Measurements from ENCODE around the gene FABP3. TPM values are rescaled to one million over a fixed set of nuclear protein-coding genes. Genes with fewer than 3 reads are reported as not detected.

Gene FABP3
- total RNA-seq, 2 donors from 2014 or later: 19.2 to 28.6 TPM

DNA sequence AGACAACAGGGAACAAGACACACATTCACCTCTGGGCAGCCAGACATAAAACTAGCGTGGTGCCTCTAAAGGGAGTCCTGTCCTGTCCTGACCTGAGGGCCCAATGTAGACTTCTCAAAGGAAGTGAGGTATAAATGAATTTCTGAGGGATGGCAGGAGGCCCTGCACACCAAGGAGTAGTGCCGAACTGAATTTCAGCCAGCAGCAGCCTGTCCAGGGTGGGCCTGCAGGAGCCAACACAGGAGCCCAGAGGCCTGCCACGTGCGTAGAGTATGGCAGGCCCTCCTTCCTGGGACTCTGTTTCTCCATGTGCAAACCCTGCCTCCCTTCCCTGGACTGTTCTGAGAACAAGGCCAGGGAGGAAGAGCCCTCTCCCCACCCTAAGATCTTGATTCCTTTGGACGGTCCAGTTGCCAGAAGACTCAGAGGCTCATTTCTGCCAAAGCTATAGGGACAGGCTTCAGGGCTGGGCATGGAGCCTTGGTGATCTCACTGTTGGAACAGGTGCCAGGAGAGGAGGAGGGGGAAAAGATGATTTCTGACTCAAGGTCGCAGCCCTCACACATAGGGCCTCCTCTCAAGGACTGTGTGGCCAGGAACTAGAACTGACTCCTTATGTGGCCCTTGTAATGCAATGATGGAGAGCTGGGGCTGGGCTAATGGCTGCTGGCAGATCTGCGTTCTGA lies 1.8 kb upstream of the FABP3 start:
- no peaks in the 10 kb centered on the region for H3K36me3 ChIP-seq
- no peaks in the 10 kb centered on the region for H3K27me3 ChIP-seq (replicated peaks; ENCODE audit: insufficient read depth)
- H3K9me3 ChIP-seq: no peaks in the 10 kb centered on the region
- DNase-seq (ENCODE audit: low spot score): peak; percentile 47
- TF ChIP-seq, protein P1, sequence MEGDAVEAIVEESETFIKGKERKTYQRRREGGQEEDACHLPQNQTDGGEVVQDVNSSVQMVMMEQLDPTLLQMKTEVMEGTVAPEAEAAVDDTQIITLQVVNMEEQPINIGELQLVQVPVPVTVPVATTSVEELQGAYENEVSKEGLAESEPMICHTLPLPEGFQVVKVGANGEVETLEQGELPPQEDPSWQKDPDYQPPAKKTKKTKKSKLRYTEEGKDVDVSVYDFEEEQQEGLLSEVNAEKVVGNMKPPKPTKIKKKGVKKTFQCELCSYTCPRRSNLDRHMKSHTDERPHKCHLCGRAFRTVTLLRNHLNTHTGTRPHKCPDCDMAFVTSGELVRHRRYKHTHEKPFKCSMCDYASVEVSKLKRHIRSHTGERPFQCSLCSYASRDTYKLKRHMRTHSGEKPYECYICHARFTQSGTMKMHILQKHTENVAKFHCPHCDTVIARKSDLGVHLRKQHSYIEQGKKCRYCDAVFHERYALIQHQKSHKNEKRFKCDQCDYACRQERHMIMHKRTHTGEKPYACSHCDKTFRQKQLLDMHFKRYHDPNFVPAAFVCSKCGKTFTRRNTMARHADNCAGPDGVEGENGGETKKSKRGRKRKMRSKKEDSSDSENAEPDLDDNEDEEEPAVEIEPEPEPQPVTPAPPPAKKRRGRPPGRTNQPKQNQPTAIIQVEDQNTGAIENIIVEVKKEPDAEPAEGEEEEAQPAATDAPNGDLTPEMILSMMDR (IDR thresholded peaks at IDR 0.05): no peak
- no peak overlapping the region for H3K4me3 ChIP-seq
- ATAC-seq (ENCODE audit: insufficient number of reproducible peaks, low FRiP score, low read depth): peak; percentile 34
- peaks cover 24 to 64% of the 10 kb centered on the region in 2 donors for H3K4me1 ChIP-seq (ENCODE audit: control insufficient read depth in 1 of 2, low read depth in 2 of 2)
- H3K27ac ChIP-seq: peak overlapping the region; percentile 88 to 94

DNA sequence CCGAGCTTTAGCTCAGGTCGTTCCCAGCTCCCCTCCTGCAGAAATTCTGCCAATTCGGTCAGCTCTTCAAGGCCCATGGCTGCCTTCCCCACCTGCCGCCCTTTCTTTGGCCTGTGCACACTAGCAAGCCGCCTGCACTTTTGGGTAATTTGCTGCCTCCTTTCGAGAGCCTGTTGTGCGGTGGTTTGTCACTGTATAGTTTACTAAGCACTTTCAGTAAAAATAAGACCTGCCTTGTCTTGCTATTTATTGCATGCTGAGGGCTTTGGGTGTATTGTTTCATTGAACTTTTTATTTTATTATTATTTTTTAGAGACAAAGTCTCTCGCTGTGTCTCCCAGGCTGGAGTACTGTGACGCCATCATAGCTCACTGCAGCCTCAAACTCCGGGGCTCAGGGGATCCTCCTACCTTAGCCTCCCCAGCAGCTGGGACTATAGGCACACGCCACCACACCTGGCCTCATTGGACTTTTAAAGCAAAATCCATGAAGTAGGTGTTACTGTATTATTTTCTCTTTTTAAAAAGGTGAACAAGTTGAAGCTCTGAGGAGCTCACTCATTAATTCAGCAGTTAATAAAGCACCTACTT lies 1.1 kb upstream of the FABP3 start:
- TF ChIP-seq, protein P1 (IDR thresholded peaks at IDR 0.05): no peak
- peak overlapping the region; percentile 81 for H3K4me3 ChIP-seq
- DNase-seq (ENCODE audit: low spot score) (no peak), ATAC-seq (ENCODE audit: insufficient number of reproducible peaks, low FRiP score, low read depth) (no peak)
- H3K27me3 ChIP-seq (replicated peaks; ENCODE audit: insufficient read depth): no peaks in the 10 kb centered on the region
- no peaks in the 10 kb centered on the region for H3K36me3 ChIP-seq
- H3K9me3 ChIP-seq: no peaks in the 10 kb centered on the region
- H3K27ac ChIP-seq: peak overlapping the region; percentile 88 to 94
- H3K4me1 ChIP-seq (ENCODE audit: control insufficient read depth in 1 of 2, low read depth in 2 of 2): peaks cover 25 to 71% of the 10 kb centered on the region in 2 donors

DNA sequence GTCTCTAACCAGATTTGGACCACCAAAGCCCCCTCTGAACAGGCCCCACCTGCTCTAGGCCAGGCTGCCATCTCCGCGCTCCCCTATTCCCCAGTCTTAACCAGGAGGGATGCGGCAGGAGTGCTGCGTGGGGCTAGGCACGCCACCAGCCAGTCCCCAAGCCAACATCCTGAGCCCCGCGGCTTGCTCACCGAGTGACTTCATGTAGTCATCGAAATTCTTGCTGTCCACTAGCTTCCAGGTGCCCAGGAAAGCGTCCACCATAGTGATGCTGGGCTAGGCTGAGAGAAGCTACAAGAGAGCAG lies 173 bp downstream of the FABP3 start:
- TF ChIP-seq, protein P1 (IDR thresholded peaks at IDR 0.05): no peak
- Histone ChIP-seq H3K4me1 (ENCODE audit: control insufficient read depth in 1 of 2, low read depth in 2 of 2) (peaks cover 27 to 83% of the 10 kb centered on the region in 2 donors), H3K27ac (peak overlapping the region; percentile 88 to 94)

DNA sequence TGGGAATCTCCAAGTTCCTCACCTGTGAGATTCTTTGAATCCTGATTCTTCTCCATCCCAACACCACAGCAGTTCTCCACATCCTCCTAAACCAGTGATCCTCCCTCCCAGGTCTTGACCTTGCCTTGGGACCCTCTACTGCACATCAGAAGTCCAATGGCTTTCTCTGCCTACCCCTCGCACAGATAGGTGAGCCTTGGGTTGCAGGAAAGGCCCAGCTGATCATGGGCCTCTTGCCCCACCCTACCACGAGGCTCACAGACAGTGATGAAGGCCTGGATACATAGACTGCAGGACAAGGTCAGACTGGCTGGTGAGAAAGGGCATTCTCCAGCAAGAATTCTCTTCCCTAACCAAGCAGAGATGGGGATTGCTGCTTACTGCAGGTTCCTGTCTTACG lies 825 bp downstream of the FABP3 start:
- no peak for ATAC-seq (ENCODE audit: insufficient number of reproducible peaks, low FRiP score, low read depth)
- Histone ChIP-seq H3K27ac (peak overlapping the region; percentile 88 to 94), H3K9me3 (no peaks in the 10 kb centered on the region), H3K4me3 (peak overlapping the region; percentile 81), H3K27me3 (replicated peaks; ENCODE audit: insufficient read depth) (no peaks in the 10 kb centered on the region), H3K4me1 (ENCODE audit: control insufficient read depth in 1 of 2, low read depth in 2 of 2) (peaks cover 27 to 83% of the 10 kb centered on the region in 2 donors), H3K36me3 (peaks cover 4% of the 10 kb centered on the region)
- TF ChIP-seq, protein P1 (IDR thresholded peaks at IDR 0.05): no peak
- DNase-seq (ENCODE audit: low spot score): no peak

More for the DNA sequence above, 173 bp downstream of the FABP3 start:
- Histone ChIP-seq H3K4me3 (peak overlapping the region; percentile 81), H3K36me3 (no peaks in the 10 kb centered on the region), H3K27me3 (replicated peaks; ENCODE audit: insufficient read depth) (no peaks in the 10 kb centered on the region), H3K9me3 (no peaks in the 10 kb centered on the region)
- DNase-seq (ENCODE audit: low spot score) (no peak), ATAC-seq (ENCODE audit: insufficient number of reproducible peaks, low FRiP score, low read depth) (no peak)

DNA sequence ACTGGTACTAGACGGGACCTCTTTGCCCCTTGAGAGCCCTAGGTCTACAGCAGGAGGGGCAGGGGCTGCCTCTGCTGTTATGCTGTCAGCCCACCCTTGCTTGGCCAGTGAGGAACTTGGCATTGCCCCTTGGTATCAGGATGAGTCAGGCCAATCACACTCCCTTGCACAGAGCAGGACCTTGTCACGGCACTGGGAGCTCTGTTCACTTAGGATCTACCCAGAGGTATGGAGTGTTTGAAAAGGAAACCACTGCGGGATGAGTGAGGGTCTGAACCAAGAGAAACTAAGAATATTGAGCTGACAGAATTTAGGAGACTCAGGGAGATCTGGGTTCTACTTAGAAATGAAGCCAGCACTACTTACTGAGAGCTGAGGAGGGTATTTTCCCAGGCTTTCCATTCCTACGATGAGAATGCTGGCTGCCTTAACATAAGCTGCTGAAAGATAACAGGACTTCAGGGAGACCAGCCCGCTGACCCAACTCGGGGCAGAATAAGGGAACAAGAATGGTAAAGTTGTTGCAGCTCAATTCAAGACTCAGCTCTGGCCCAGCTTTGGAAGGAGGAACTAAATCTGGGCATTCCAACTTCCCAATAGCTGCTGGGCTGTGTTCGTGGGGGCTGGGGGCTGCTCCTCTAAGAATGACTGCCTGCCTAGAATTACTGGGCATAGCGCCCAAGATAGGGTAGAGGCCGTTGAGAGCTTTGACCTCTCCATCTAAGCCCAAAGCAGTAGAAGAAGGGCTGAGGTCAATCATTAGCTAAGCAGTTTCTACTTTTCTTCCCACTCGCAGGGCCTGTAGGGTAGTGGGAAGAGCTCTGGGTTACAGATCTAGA lies 1.5 kb downstream of the FABP3 start:
- ATAC-seq (ENCODE audit: insufficient number of reproducible peaks, low FRiP score, low read depth) (no peak), DNase-seq (ENCODE audit: low spot score) (no peak)
- Histone ChIP-seq H3K9me3 (no peaks in the 10 kb centered on the region), H3K4me3 (peak overlapping the region; percentile 81), H3K4me1 (ENCODE audit: control insufficient read depth in 1 of 2, low read depth in 2 of 2) (peaks cover 27 to 77% of the 10 kb centered on the region in 2 donors), H3K36me3 (peaks cover 9% of the 10 kb centered on the region), H3K27me3 (replicated peaks; ENCODE audit: insufficient read depth) (no peaks in the 10 kb centered on the region), H3K27ac (peak overlapping the region; percentile 88 to 94)
- TF ChIP-seq, protein P1 (IDR thresholded peaks at IDR 0.05): no peak
